Measurements from ENCODE around the gene RAB9B.

Gene RAB9B

DNA sequence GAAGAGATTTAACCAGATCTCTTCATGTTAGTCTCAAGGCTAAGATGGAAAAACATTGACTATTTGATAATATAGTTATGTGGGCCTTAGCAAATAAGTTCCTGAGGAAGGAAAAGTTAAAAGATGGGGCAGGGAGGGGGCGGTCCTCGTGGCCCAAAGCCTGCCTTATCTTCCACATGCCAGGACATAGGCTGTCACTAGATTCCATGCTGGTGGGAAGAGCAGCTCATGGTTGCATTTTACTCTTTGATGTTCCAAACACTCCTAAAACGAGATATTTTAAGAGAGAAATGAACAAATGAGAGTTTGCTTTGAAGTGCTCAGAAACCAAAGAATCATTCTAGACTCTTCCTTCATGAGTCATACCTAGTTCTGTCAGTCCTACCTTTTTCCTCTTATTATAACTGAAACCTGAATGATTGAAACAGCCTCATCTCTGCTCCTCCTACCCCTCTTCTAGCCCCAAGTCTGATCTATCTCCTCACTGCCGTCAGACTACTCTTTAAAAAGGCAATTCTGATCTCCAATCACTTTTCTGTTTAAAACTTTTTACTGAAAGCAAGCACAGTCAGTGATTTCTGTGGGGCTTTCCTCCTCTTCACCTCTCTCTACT is 25.1 kb downstream of the RAB9B start:
- no peak for DNase-seq

DNA sequence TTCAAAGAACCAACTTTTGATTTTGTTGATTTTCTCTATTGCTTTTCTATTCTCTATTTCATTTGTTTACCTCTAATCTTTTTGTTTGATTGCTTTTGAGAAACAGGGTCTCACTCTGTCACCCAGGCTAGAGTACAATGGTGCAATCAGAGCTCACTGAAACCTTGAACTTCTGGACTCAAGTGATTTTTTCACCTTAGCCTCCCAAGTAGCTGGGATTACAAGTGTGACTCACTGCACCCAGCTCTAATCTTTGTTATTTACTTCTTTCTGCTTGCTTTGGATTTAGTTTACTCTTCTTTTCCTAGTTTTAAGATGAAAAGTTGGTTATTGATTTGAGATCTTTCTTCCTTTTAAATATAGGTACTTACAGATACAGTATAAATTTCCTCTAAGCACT is 26.2 kb downstream of the RAB9B start:
- DNase-seq, result no peak

DNA sequence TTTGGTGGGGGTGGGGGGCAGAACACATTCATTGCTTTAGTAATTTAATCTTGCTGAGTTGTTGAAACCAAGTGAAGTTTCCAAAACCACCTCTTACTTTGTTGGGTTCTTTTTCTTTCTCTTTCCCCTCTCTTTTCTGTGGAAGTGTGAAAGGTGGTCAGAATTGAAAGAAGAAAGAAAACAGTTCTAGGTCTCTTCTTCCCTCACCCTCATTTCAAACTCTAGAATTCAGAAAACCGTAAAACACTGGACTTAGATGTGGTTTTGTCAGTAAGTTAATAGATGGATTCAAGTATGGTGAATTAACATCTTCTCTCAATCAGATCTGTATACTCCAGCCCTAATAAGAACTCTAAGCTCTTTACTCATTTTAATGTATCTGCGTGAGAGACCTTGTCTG is 31.7 kb downstream of the RAB9B start:
- DNase-seq, result no peak

DNA sequence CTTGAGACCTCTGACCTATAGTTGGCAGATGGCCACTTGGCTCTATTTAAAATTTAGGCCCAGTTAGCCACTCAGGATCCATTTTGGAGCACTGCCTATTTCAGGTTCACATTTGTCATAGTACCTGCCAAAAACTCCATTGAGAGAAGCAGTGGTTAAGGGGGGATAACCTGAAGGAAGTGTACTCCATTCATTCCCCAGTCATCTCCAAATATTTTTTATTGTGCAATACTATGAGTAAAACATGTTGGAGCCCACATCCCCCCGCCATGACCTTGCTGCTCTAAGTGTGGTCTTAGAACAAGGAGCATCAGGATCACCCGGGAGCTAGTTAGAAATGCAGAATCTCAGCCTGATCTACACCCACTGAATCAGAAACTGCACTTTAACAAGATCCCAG is 34.4 kb downstream of the RAB9B start:
- DNase-seq, result no peak

DNA sequence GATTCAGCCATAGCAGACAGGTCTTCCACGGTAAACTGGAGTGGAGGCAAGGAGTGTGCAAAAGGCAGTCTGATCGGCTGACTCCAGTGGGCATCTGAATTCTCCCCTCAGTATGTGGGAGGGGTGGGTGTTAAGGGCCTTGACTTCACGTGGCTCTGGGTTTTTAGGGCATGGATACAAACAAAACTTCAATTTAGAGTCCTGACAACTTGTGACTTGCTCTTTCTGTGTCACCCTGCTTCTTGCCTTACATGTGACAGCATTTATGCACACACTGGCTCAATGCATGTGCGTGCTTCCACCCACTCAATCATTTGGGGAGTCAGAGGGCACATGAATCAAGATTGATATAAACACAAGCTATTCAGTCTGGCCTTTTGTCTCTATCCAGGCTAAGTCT is 37.9 kb downstream of the RAB9B start:
- DNase-seq, result no peak

DNA sequence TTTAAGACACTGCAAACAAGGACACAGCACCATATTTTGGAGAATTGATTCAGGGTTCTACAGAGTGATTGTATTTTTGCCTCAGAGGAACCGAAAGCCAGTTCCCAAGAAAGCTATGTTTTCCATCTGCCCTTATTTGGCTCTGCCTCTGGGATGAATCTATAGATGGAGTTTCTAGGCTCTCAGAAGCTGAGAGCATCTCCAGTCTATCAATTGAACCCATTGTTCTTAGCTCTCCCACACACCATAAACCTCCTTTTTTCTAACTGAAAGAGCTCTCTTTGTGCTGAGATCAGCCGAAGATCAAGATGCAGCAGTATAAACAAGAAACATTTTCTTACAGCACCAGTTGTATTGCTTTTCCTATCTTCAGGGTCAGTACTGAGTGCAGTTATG is 38.5 kb downstream of the RAB9B start:
- no peak for DNase-seq

DNA sequence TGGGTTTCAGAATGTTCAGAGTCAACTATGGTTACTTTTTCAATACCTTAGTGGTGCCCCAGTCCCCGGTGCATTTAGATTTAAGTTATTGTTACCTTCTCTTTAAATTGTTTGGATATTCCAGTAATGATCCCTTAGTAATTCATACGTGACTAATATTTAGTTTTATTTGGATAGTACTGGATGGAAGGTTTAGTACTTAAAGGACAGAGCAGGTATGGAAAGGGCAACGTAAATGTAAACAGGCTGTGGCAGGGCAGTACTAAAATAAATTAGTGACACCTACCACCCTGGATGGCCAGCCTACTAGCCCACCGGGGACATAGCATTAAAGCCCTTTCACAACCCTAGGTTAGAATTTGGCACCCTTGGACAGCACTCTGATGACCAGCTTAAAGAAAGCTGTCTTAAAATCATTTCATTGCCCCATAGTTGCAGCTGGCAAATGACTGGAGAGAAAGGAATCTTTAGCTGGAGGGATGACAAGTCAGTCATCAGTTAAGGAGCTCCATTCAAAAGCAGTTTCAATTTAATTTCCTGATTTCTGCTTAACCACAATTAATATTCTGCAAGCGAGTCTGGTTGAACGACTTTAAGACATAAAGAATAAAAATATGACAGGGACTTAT is 39.0 kb downstream of the RAB9B start:
- no peak for DNase-seq

DNA sequence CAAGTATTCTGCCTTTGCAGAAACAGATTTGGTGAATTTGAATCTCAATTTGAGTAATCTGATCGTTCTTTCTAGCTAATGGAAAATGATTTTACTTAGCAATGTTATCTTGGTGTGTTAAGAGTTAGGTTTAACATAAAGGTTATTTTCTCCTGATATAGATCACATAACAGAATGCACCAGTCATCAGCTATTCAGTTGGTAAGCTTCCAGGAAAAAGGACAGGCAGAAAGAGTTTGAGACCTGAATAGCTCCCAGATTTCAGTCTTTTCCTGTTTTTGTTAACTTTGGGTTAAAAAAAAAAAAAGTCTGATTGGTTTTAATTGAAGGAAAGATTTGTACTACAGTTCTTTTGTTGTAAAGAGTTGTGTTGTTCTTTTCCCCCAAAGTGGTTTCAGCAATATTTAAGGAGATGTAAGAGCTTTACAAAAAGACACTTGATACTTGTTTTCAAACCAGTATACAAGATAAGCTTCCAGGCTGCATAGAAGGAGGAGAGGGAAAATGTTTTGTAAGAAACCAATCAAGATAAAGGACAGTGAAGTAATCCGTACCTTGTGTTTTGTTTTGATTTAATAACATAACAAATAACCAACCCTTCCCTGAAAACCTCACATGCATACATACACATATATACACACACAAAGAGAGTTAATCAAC is 40.1 kb downstream of the RAB9B start:
- DNase-seq, result no peak

DNA sequence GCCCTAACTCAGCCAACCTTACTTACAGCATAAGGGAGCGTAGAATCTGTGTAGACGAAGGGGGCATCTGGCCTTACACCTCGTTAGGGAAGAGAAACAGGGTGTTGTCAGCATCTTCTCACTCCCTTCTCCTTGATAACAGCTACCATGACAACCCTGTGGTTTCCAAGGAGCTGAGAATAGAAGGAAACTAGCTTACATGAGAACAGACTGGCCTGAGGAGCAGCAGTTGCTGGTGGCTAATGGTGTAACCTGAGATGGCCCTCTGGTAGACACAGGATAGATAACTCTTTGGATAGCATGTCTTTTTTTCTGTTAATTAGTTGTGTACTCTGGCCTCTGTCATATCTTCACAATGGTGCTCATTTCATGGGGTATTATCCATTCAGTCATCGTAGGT is 40.8 kb downstream of the RAB9B start:
- no peak for DNase-seq

DNA sequence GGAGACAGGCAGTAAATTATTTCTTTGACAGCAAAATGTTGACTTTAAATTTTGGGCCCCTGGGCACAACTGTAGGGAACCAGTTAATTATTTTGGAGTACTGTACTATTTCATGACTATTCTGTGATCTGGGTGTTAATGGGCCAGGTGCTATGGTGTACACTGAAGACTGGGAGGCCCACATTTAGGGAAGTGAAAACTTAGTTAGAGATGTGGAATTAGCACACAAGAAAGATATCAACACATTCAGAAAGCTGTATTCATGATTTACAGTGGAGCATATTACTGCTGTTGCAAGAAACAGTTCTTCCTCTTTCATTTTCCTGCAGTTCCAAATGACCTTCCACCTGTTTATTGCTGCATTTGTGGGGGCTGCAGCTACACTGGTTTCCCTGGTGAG is 43.1 kb downstream of the RAB9B start:
- no peak for DNase-seq

DNA sequence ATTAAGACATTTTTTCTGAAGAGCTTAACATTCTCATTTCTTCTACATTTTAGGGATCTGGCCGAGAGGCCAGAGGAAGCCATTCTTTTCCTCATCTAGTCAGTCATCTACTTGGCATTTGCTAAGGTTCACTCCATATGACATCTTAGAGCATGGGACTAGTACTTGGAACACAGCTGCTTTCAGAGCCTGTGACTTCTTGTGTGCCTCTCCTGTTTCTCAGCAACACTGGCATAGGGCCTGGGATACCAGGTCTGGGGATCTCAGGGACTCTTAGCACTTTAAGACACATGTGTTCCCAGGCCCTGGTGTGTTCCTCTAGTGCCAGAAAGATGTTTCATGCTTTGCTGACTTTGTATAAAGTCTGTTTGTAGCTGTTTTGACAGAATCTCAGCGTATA is 48.1 kb downstream of the RAB9B start:
- no peak for DNase-seq

DNA sequence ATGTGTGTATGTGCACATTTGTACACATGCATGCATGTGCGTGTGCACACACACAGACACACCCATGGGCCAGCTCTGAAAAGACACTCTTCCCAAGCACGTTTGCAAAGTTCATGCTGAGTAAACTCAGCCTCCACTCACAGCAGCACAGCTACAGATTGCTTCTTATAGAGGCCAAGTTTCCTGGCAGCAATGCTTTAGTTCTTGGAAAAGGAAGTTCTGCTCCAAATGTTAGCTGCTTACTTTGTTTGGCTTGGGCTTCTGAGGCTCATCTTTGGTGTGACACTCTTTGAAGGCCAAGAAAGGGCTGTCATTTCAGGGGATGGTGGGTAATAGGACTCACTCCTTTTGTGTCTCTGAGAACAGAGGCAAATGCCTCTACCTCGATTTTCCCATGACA is 48.9 kb downstream of the RAB9B start:
- no peak for DNase-seq

DNA sequence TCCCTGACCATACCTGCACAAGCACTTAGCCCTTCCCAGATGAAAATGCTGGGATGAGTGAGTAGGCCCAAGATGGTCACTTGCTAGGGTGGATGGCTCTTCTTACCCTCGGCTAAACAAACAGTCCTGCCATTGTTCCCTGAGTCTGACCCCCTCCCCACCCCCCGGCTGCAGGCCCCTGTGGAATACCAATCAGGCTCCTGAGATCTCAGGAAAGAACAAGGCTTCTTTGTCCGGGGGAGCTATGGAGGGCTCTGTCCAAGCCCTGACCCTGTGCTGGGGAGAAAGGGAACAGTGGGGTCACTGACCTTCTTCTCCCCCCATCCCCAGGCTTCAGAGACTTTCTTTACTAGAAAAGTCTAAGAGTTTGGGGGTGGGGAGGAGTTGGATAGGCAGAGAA is 49.4 kb downstream of the RAB9B start:
- no peak for DNase-seq

DNA sequence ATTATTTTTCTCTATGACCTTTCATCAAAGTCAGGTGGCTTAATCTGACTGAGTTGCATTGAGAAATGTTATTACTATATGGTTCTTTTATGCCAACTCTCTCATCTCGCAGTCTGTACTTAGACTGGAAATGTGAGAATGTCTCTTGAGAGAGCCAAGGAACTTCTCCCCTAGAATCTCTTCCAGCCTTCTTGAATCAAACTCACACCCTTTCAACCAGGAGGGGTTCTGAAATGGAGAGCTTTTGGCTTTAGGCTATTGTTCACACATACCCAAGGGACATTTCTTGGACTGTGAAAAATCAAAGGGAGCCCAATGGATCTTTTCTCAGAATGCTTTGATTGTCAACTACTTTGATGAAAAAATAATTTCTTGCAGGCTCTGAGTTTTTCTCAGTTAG is 50.4 kb downstream of the RAB9B start:
- DNase-seq, result no peak

DNA sequence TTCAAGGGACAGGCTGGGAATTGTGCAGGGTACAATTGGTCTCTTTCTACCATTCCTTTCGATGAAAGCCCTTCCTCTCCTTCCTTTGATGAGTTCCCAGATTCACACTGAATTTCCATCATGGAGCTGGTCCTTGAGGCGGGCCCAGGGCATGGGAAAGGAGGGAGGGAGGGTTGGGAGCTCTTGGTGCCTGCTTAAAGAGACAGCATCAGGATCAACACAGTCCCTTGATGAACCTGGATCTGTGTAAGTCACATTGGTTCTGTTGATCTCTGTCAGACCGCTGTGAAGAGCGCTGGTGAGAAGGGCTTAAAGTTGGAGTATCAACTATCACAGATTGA is 51.0 kb downstream of the RAB9B start:
- no peak for DNase-seq

DNA sequence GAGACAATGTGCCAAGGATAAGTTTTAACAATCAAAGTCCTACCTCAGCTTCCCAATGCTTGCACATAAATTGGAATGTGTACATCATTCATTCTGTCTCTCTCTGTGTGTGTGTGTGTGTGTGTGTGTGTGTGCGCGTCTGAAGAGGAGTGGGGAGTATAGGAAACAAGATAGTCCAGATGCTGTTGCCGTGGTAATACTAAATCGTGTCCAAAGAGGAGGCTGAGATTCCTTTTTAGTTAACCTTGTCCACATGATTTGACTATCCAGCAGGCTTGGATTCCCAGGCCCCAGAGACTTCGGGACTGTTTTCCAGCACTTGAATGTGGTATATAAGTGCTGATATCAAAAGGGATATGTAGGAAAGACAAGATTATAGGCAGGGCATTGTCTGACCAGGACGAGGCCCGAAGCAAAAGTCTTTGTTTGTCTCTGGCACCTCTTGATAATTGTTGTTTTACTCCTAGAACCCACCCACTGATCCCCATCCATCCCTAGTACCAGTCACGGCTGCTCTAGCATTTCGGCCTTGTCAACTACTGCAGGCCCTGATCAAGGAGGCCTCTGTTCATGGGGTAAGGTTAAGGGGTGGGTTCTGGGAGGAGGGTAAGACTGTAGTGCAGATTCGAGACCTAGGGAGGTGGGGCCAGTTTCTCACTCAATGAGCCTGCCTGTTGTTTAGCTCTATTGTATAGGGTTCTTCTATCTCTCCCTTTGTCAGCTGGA is 51.6 kb downstream of the RAB9B start:
- no peak for DNase-seq

DNA sequence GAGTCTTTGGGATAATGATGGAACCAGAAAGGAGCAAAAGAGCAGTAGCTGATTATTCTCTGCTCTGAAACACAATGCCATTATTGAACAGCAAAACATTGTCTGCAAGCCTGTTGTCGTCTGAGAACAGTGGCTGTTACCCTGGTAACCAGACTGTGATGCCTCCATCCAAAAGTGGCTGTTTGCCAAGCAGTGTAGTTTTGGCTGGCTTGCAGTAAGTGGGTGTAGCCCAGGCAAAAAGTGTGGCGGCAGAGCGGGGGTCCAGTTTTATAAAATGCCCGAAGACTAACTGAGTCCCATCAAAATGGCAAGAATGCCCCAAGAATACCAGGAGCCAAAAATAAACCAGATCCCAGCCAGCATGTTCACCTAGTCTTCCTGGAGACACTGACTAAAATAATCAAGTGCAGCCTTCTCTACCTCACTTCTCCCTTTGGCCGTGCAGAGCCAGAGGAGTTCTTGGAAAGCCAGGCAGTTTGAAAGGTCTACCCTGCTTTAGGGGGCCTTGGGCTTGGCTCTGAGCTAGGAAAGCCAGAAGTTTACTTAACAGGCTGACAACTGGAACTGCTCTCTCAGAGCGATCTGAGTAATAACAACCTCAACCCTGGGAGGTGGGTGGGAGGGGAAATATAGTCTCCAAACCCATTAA is 52.8 kb downstream of the RAB9B start:
- no peak for DNase-seq

DNA sequence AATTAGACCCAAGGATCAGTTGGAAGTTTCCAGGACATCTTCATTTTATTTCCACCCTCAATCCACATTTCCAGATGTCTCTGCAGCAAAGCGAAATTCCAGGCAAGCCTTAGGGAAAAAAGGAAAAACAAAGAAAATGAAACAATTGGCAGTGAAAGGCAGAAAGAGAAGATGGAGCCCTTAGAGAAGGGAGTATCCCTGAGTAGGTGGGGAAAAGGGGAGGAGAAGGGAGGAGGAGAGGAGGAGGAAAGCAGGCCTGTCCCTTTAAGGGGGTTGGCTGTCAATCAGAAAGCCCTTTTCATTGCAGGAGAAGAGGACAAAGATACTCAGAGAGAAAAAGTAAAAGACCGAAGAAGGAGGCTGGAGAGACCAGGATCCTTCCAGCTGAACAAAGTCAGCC is 55.5 kb downstream of the RAB9B start, which contains the start of gene PLP1:
PLP1 (plus strand) TSS at position 295 of the 400 bp plus-strand sequence. CDS start 156 bp downstream, outside the sequence.
- no peak for DNase-seq

DNA sequence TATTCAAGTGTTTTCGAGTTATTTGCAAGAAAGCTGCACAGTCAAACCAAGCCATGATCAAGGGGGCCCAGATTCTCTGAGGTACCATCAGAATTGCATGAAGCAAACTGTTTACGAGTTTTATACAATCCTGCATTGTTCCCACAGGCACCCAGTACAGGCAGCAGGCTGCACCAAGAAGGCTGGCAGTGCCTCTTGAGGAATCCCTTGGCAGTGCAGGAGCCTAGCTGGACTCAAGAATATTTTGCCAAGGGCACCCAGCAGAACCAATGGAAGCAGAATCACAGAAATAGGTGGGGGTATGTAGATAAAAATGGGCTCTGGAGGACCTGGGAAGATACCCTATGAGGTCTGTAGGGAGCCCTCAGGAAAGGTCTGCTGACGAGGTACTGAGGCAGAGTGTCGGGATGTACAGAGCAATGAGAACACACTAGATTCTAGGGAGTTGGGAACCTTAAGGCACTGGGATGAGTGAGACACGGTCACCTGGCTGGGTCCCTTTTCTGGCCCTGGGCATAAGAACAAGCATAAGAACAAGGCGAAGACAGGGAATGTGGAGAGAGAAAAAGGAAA is 57.9 kb downstream of the RAB9B start:
- no peak for DNase-seq

DNA sequence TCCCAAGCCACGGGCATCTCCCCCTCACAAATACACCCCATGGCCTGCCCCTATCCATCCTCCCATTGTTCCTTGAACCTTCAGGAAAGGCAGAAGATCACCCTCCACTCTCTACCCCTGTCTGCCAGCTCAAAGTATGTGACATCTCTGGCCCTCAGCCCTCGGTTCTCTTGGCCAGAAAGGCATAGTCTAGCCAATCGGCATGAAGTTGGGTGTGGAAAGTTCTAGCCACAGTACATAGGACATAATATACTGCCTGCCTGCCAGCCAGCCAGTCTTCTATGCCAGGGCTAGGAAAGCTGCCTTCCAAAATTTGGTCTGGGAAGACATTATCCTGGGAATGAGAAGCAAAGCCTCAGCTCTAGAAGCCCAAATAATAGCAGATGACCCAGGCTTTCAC is 58.6 kb downstream of the RAB9B start:
- no peak for DNase-seq
